Stimulated activated CD4-positive, alpha-beta T cell treated with anti-CD3 and anti-CD28 coated beads, Interleukin-4, amount 100 ng/mL, for 4 hours (primary cell): Measurements from ENCODE around the gene PYM1.
"Not testable (repeated sequence)": the region's sequence is repeated elsewhere in the genome, so short reads cannot be mapped to it uniquely, and the experiment has no call there.

Experiments used
- DNase-seq, 2 experiments: peaks; one replicate each; pipeline ENCODE4 v3.0.0-alpha.2; 2020

The PYM1 gene

DNA sequence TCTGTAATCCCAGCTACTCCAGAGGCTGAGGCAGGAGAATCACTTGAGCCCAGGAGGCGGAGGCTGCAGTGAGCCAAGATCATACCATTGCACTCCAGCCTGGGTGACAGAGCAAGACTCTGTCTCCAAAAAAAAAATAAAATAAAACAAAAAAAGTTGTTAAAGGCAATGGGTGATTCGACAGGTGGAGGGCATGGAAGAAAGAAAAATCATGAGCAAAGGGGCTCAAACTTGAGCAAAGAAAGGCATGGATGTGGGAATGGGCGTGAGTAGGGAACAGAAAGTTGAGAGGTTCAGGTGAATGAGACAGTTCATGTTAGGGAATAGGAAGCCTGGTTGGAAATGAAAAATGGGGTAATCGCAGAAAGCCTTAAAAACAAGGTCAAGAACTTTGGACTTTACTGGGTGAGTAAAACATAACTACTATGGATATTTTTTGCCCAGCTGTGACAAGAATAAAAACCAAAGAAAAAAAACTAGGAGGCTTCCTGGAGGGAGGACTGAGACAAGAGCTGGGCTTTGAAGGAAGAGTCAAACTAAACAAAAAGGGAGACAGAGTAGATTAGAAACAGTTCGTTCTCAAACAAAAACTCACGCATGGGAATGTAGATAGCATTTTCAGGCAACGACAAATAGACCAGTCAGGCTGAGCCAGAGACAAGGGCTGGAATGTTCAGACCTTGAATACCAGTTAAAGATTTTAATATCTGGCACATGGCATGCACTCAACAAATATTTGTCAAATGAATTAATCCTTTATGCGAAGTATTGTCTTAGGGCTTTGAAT is 18.8 kb downstream of the PYM1 start:
- no peak for DNase-seq

DNA sequence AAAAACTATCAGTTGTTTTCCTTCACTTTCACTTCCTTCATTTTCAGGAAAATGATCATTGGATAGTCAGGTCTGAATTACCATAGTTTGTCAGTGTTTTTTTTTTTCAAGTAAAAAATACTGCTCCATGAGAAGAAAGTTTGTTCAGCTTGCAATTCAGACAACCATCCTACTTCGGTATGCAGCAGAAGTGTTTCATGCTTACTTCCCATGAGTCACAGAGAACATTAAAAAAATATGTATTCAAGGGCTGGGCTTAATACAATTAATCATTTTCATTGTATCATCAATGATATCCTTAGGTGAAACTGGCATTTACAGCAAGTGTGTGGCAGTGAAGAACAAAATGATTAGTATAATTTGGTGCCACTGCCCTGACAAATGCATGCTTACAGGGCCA is 21.6 kb downstream of the PYM1 start:
- DNase-seq, result no peak

DNA sequence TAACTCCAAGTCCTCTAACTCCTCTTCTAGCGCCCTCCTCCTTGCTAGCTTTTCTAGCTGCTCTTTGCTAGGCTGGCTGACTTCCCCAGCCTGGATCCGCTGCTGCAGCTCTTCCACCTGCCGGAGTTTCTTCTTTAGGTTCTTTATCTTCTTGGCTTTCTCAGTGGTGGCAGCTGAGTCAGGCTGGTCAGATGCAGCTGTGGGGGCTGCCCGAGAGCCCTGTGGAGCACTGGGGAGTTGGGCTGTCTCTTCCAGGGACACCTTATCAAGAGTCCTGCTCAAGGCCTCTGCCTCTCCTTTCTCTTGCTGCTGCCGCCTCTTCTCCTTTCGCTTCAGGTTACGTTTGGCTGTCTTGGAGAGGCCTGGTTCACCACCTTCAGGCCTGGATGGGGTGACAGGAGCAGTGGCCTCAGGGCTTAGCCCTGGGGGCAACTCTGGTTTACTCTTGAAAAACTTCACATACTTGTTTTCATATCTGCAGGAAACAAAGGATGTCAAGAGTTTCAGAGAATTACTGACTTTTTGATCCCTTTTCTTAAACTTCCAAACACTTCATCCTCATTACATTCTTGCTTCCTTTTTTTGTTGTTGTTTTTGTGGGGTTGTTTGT is 25.7 kb downstream of the PYM1 start:
- DNase-seq, result no peak

DNA sequence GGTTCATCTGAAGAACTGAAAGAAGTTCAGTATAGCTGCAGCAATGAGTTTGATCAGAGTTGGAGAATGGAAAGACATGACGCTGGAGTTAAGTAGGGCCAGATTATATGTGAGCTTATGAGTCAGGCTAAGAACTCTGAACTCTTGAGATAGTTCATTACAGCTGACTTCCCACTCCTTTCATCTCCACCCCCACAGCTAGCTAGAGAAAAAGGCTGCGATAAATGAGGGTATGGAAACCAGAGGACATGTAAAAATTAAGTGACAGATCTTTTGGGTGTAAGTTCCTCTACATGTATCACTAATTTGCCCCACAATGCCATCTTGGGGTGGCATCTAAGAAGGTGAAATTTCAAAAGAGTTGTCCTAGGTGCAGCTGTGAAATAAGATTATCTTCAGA is 28.6 kb downstream of the PYM1 start:
- DNase-seq, result peak in 1 of 2 experiments; percentile 62

DNA sequence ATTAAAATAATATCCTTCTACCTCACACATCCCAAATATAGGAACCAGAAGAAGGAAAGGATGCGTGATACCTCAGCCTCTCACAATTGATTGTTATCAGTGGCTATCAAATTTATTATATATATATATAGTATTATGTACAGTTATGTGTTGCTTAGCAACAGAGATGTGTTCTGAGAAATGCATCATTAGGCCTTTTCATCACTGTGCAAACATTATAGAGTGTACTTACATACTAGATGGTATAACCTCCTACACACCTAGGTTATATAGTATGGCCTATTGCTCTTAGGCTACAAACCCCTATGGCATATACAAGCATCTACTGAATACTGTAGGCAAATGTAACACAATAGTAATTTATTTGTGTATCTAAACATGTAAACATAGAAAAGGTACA is 34.0 kb downstream of the PYM1 start:
- no peak for DNase-seq

DNA sequence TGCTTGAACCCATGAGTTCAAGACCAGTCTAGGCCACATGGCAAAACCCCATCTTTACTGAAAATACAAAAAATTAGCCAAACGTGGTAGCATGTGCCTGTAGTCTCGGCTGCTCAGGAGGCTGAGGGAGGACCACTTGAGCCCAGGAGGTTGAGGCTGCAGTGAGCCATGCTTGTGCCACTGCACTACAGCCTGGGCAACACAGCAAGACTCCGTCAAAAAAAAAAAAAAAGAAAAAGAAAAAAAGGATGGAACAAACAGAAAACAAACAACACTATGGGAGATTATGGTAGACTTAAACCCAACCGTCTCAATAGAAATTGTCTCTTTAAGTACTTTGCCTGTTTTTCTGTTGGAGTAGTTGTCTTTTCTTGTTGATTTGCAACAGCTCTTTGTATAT is 36.4 kb downstream of the PYM1 start:
- DNase-seq, result no peak

DNA sequence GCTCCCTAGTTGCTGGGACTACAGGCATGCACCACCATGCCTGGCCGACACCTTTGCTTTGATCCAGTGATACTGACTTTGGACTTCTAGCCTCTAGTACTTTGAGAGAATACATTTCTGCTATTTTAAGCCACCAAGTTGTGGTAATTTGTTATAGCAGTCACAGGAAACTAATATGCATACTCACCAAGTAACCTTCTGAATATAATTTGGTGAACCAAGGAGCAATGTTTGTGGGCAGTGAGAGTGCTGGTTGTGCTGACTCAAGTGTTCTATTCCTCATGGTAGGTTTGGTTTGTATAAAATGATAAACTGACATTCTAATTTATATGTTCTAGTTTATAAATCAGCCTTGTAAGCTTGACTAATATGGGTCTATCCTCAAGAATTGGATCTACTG is 42.6 kb downstream of the PYM1 start:
- DNase-seq, result no peak

DNA sequence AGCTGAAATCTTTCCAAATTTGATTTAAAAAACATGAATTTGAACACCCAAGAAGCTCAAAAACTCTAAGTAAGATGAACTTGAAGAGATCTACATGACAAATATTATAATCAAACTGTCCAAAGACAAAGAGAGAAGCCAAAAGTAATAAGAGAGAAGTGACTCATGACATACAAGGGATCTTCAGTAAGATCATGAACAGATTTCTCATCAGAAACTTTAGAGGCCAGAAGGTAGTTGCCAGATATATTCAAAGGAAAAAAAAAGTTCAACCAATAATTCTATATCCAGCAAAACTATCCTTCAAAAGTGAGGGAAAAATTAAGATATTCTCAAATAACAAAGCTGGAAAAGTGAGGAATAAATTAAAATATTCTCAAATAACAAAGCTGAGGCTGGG is 49.9 kb downstream of the PYM1 start:
- DNase-seq, result no peak

DNA sequence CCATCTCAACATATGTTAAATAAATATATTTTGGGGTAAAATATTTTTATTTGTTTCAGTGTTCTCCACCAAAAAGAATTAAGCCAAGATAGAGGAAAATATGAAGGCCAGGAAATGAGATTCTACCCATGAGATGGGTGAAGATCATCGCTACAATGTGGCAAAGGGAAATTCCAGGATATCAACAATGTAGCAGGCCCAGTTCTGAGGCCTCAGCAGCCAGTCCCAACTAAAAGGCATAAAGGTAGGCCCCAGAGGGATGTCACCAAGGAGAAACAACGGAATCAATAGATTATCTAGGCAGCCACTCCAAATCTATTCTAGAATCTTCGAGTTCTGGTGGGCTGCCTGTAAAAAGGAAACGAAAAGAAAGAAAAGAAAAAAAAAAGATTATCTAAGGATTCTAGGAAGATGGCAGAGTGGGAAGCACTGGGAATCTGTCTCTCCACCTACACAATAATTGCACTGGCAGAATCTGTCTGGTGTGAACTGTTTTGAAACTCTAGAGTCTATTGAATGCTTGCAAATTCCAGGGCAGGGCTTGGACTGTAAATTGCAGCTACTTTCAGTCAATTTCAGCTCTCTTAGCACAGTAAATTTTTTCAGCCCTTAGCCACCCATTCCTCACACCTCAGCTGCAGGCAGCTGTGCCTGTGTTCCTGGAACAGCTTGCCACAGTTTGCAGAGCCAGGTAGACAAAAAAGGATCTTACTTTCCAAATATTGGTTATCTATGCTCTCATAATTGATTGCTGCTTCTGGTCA is 51.8 kb downstream of the PYM1 start:
- DNase-seq, result no peak

DNA sequence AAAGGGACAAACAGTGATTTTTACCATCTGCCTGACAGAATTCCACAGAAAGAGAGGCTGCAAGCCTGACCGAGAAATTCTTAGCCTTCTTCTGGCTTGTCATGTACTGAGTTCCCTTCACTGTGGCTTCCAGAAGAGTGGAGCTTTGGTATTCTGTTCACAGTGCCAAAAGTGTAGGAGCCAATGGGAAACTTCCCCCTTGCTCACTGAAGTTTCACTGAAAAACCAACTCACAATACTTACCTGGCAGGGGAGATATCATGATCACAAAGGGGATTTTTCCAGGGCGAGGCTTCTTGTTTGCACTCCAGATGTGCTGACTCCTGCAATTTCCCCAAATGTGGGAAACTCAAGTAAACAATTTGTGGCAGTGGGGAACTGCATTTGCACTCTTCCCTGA is 53.3 kb downstream of the PYM1 start:
- DNase-seq, result no peak

DNA sequence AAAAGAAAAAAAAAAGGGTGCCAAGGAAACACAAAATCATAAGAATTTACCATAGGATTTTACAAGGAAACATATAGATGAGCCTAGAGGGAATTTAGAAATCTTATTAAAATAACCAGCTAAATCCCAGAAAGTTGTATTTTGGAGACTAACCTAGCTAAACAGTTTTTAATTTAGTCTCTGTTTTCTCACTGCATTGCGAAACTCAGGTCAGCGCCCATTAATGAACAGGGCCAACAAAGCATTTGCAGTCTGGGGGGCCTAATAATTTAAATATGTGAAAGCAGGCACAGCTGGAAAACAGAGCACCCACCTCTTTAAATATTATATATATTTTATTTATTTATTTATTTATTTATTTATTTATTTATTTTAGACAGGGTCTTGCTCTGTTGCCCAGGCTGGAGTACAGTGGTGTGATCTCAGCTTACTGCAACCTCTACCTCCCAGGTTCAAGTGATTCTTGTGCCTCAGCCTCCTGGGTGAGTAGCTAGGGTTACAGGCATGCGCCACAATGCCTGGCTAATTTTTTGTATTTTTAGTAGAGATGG is 61.2 kb downstream of the PYM1 start:
- not testable (repeated sequence) for DNase-seq

DNA sequence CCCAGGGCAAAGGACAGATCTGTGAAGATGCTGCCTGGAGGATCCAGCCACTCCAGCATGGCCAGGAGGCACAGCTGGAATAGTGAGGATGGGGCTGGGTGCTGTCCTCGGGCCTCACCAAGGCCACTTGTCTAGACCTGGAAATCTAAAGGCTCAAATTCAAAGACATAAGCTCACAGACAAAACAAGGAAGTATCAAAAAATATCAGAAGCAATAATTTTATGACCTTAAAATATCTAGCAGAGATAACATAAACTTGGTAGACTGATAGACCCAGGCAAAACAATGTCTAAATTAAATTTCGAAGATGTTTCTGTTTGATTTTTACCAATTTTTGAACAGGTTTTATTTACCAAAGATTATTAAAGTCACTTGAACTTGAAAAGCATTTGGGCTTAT is 62.4 kb downstream of the PYM1 start:
- no peak for DNase-seq

DNA sequence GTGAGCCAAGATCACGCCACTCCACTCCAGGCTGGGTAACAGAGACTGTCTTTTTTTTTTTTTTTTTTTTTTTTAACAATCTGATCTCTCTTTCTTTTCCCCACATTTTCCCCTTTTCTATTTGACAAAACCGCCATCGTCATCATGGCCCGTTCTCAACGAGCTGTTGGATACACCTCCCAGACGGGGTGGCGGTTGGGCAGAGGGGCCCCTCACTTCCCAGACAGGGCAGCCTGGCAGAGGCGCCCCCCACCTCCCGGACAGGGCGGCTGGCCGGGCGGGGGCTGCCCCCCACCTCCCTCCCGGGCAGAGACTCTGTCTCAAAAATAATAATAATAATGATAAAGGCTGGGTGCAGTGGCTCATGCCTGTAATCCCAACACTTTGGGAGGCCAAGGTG is 64.8 kb downstream of the PYM1 start:
- DNase-seq, result not testable (repeated sequence)

DNA sequence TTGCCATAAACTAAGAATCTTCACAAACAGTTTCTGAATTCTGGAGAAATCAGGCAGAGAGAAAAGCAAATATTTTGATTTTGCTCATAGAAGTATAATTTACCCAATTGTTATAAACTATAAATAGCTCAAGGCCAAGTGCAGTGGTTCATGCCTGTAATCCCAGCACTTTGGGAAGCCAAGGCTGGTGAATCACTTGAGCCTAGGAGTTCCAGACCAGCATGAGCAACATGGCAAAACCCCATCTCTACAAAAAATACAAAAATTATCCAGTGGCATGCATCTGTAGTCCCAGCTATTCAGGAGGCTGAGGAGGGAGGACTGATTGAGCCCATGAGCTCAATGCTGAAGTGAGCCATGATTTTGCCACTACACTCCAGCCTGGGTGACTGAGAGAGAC is 65.4 kb downstream of the PYM1 start:
- DNase-seq, result no peak

DNA sequence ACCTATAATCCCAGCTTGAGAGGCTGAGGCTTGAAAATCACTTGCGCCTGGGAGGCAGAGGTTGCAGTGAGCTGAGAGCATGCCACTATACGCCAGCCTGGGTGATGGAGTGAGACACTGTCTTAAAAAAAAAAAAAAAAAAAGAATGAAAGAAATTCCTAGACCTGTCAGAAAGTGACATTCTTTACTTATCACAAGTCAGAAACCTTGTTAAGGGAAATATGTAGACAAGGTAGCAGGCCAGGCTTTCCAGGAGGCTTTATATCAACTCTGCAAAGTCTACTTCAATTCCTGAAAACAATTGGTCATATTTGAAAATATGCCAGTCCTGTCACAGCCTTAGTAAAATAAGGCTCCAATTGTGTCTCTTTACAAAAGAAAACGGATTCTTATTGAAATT is 65.8 kb downstream of the PYM1 start:
- DNase-seq, result no peak

DNA sequence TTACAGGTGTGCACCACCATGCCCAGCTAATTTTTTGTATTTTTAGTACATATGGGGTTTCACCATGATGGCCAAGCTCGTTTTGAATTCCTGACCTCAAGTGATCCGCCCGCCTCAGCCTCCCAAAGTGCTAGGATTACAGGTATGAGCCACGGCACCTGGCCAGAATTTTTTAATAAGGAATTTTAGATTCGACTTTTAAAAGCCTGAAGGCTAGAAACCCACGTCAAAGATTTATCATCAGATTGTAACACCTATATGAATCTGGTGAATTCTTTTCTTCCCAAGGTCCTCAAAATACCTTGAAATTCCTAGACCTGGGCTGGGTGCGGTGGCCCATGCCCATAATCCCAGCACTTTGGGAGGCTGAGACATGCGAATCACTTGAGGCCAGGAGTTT is 66.3 kb downstream of the PYM1 start:
- DNase-seq, result no peak

DNA sequence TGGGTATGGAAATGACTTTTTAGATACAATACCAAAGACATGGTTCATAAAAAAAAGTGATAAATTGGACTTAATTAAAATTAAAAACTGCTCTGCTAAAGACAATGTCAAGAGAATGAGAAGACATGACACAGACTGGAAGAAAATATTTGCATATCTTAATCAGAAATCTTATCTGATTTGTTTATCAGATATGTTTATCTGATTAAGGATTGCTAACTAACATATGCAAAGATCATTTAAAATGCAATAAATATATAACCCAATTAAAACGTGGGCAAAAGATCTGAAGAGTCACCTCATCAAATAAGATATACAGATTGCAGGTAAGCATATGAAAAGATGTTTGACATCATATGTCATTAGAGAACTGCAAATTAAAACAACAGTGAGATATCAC is 75.0 kb downstream of the PYM1 start:
- DNase-seq, result no peak
